GM19025 (cell line): ENCODE data around the gene DAPK2.

ENCODE experiments used
- ATAC-seq: cut with Tn5 transposase; IDR thresholded peaks from one replicate; pipeline ENCODE4 v1.9.1; 2021; ENCODE audit warnings: mild to moderate bottlenecking, low read depth, moderate library complexity; ENCODE audit not compliant: unreplicated experiment

The DAPK2 gene

GRCh38 chr15:63946524-63947065 lies 99.7 kb downstream of the DAPK2 start:
- ATAC-seq, result no peak

- no peak for ATAC-seq
Observed at GRCh38 chr15:63945838-63946298, 100.4 kb downstream of the DAPK2 start.

DNA sequence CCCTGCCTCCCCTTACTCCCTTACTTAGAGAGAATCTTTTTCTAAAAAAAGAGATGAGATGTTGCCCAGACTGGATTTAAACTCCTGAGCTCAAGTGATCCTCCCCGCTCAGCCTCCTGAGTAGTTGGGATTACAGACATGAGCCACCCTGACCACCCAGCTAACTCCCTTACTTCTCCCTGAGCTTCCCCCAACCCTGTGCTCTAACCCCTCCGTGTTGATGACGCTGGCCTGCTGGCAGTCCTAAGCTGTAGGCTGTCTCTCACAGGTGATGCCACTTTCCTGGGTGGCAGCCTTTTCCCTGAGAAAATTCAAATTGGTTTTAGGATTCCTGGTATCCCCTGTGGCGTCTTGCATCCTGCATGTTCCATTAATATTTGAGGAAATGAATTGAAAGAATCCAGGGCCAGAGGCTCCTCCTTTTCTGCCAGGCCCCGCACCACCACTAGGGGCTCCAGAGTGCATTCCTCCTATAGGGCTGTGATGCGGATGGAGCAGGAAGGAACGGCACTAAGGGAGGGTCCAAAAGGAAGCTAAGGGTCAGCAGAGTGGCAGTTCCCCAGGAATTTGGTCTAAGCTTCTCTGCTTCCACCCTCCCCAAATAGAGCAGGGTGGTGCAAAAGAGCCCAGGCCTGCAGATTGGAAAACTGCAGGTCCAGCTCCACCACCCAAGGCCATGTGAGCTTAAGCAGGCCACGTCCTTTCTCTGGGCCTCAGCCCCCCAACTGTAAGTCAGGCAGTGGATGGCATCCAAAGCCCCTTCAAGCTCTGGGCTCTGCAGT lies 101.1 kb downstream of the DAPK2 start:
- ATAC-seq, result no peak

DNA sequence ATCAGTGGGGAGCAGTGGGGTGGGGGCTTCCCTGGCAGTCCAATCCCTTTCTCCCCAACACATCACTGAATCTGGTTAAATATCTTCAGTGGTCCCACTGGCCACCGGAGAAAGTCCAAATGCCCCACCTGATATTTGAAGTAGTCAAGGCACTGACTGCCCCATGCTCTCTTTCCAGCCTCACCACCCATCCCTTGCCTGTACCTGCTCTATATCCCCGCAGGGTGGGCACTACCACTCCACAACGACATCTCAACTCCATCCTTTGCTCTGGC lies 101.7 kb downstream of the DAPK2 start:
- no peak for ATAC-seq

GRCh38 chr15:63943829-63944680 lies 102.2 kb downstream of the DAPK2 start:
- no peak for ATAC-seq

GRCh38 chr15:63942486-63943365 lies 103.6 kb downstream of the DAPK2 start:
- no peak for ATAC-seq

DNA sequence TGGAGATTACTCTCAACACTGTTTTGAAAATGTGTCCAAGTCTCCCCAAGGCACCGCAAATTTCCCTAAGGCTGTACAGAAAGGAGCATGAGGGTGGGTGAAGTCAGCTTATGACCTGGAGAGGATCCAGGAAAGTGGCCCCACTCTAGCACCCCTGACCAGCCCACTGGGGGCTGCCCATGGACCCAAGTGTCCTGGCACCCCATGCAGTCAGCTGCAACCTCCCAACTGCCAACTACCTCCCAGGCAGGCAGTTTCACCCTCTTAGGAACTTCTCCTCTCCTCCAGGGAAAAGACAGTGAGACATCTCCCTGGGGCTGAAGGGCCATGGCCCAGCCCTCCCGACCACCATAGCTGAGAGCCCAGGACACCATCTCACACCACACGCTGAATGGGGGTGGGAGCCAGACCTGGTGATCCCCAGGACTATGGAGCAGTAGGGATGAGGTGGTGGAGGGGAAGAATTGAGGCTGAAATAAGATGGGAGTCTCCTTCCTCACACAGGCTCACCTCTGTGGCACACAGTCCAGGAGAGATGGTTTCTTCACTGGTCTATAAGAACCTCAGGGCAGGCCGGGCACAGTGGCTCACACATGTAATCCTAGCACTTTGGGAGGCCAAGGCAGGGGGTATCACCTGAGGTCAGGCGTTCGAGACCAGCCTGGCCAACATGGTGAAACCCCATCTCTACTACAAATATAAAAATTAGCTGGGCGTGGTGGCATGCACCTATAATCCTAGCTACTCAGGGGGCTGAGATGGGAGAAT lies 104.4 kb downstream of the DAPK2 start:
- ATAC-seq, result no peak

GRCh38 chr15:63940966-63941620 lies 105.2 kb downstream of the DAPK2 start:
- ATAC-seq, result no peak

- no peak for ATAC-seq
Observed at GRCh38 chr15:63939531-63940130, 106.7 kb downstream of the DAPK2 start.

DNA sequence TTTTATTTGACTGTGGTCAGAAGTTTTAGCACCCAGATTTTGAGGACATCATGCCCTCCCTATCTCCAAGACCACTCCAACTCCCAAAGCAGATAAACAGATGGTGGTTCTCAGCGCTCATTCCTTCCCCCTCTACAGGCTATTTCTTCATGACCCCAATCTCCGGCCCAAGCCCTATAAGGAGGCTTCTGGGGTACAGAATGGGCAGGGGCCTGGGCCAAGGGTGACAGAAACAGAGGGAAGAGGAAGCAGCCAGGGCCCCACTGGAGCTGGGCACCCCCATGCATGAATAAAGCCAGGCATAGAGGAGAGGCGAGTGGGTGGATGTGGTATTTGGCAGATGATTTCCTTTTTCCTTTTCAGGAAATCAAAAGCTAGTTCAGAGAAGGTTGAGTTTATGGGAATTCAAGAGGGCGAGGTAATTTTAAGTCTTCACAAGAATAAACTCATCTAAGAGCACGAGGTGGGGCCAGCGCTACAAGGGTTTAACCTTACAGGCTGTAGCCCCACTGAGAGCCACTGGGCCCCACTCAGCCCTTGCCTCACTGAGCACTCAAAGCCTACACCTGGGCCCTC lies 107.7 kb downstream of the DAPK2 start:
- ATAC-seq, result no peak

DNA sequence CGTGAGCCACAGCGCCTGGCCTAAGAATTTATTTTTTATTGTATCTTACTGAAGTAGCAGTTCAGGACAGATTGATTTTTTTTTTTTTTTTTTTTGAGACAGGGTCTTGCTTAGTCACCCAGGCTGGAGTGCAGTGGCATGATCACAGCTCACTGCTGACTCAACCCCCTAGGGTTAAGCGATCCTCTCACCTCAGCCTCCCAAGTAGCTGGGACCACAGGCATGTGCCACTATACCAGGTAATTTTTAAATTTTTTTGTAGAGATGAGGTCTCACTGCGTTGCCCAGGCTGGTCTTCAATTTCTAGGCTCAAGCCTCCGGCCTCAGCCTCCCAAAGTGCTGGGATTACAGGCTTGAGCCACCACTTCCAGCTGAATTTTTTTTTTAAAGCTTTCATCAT lies 112.8 kb downstream of the DAPK2 start:
- ATAC-seq, result no peak

DNA sequence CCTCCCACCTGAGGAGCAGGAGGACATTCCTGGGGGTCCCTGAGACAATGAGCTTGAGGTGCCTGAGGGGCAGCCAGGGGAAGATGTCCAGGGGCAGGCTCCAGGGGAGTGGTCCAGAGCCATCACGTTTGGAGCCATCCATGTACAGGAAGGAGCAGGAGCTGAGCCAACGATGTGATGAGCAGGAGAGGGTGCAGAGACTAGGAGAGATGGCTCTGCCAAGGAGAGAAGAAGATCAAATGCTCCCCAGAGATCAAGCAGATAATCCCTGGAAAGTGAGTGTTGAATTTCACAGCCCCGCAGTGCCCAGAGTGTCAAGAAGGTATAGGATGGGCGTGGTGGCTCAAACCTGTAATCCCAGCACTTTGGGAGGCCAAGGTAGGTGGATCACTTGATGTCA lies 114.7 kb downstream of the DAPK2 start:
- ATAC-seq, result no peak

GRCh38 chr15:63930034-63930433 lies 116.3 kb downstream of the DAPK2 start:
- ATAC-seq, result no peak

- no peak for ATAC-seq
Observed at GRCh38 chr15:63928185-63928842, 118.0 kb downstream of the DAPK2 start.

DNA sequence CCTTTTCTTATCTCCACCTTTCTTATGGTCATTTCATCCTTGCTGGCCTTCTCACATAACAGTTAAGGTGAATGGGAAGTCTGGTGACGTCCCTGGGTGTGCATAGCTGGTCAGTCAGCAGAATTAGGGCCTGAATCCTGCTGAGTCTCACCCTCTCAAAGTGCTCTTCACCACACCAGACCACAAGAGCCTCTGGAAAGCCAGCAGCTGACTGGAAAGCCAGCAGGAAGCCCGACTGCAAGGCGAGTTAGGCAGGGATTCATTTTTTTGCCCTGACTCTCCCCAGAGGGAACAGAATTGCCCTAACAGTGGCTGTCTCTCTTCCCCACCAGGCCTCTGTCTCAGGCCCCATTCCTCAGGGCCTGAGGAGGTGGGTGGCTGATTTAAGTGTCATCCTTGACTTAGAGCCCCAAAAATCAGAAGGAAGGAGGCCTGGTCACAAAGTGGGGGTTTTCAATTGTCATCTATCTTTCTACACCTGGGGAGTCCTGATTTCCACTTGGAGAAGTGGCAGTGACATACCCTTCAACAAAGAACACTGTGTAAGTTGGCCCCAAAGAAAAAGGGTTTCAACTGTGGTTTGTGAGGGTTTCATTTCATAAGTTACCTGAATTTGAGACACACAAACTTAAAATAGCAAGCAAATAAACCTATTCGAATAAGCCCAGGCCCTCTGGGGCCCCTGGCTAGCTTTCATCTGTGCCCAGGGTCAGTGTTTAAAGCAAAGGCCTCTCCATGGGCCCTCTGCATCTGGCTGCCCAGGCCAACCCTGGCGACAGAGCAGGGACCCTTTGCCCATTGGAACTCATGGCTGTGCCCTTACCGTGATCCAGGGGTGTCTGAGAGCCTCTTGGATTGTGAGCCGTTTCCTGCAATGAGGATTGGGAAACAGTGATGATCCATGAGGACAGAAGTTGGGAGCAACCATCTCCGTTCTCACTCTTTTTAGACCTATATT lies 122.0 kb downstream of the DAPK2 start:
- no peak for ATAC-seq

GRCh38 chr15:63922916-63923315 lies 123.4 kb downstream of the DAPK2 start:
- ATAC-seq, result no peak

- ATAC-seq, result no peak
Observed at GRCh38 chr15:63922261-63922904, 123.9 kb downstream of the DAPK2 start.
